Lower leg skin (tissue), 4 donors: ENCODE measurements around the gene EHF. TPM values are rescaled to one million over a fixed set of nuclear protein-coding genes. Genes with fewer than 3 reads are reported as not detected.

Experiments used
- DNase-seq, 2 donors: peaks; one replicate each; pipeline ENCODE4 v3.0.0-alpha.2; 2019; ENCODE audit warnings: low spot score in 2 of 2
- H3K4me3 ChIP-seq: fragments of 200-600 bp; sonication (generic); 2 replicates; pipeline ENCODE4 v1.5.1; 2017; ENCODE audit warnings: mild to moderate bottlenecking, low read depth; ENCODE audit not compliant: poor library complexity, severe bottlenecking
- POLR2A ChIP-seq, 2 donors: fragments of 450-650 bp; IDR thresholded peaks; one replicate each; pipeline ENCODE4 v1.6.1; 2016 to 2017; ENCODE audit warnings: antibody characterized with exemption in 2 of 2, mild to moderate bottlenecking in 1 of 2, moderate library complexity in 1 of 2
- WGBS, 2 donors: methylation state at CpG; one replicate each; pipeline ENCODE4 v1.1.5; 2018; 5-methylcytosine and 5-hydroxymethylcytosine counted together
- intact Hi-C: fragments of 100-400 bp; cut with DNase I; formaldehyde crosslinking; loops from one replicate; pipeline ENCODE4 v1.15.0; 2023; ENCODE audit warnings: low total_unique reads
- total RNA-seq, 4 donors: library from RNA; depleted of rRNA; stranded (reverse); fragments of >200 nt; gene quantifications; one replicate each; pipeline ENCODE4 v1.1.0, GENCODE V29; 2016
- TF ChIP-seq, protein P1 (sequence below), 3 donors: fragments of 450-650 bp; IDR thresholded peaks; one replicate each; pipeline ENCODE4 v1.5.1; 2016; ENCODE audit warnings: antibody characterized with exemption in 3 of 3, mild to moderate bottlenecking in 3 of 3, moderate library complexity in 2 of 3

The EHF gene
- total RNA-seq, 4 donors from 2014 or later: 58.2 to 130 (median 86.3) TPM

DNA sequence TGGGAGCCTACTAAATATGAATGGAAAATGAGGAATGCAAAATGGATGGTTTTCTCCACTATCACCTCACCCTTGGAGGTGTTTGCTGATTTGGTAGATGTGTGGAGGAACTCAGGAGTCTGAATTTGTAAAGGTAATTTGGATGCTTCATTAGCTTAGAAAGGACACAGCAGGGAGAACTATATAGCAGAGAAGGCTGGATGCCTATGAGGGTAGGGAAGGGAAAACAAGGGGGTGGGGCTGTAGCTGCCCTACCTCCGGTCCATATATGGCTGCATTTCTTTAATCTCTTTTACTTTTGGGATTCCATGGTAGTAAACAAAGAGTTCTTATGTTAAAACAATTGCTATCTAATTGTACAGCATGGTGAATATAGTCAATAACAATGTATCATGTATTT is 4.8 kb upstream of the EHF start:
- DNase-seq: no peak
- TF ChIP-seq, protein P1, sequence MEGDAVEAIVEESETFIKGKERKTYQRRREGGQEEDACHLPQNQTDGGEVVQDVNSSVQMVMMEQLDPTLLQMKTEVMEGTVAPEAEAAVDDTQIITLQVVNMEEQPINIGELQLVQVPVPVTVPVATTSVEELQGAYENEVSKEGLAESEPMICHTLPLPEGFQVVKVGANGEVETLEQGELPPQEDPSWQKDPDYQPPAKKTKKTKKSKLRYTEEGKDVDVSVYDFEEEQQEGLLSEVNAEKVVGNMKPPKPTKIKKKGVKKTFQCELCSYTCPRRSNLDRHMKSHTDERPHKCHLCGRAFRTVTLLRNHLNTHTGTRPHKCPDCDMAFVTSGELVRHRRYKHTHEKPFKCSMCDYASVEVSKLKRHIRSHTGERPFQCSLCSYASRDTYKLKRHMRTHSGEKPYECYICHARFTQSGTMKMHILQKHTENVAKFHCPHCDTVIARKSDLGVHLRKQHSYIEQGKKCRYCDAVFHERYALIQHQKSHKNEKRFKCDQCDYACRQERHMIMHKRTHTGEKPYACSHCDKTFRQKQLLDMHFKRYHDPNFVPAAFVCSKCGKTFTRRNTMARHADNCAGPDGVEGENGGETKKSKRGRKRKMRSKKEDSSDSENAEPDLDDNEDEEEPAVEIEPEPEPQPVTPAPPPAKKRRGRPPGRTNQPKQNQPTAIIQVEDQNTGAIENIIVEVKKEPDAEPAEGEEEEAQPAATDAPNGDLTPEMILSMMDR (IDR thresholded peaks at IDR 0.05): no peak
- TF ChIP-seq POLR2A (IDR thresholded peaks at IDR 0.05): no peak
- H3K4me3 ChIP-seq: no peak overlapping the region
- intact Hi-C loops: no loop called here
- 81 to 91% methylated on average over 1 of the region's 1 CpG for WGBS, 2 donors

DNA sequence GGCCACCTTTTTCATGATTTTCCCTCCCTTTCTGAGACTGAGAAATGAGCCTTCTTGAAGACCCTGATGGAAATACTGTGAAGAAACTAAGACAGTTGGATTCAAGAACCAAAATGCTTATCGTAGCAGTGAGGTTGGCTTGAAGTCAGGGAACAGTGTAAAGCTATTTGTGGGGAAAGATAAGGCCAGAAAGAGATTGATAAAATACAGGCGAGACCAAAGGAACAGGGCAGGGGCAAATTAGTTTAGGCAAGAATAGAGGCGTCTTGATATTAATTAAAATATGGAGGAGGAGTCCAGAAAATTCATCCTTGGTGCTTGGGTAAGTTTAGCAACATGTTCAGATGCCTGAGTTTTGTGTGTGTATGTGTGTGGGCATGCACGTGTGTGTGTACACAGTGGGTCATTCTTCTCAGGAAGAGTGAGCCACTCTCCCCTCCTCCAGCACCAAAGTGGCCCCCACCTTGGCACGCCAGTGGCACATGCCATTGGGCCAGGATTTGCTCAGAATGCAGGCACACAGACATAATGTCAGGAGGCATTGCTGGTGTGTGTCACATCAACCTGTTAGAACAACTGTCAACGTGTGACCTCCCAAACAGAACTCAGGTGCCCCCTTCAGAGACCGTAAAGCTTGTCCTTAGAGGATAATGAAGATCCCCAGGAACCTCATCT is 3.9 kb upstream of the EHF start:
- no peak overlapping the region for H3K4me3 ChIP-seq
- WGBS, 2 donors: 68 to 71% methylated on average over 7 of the region's 7 CpGs
- TF ChIP-seq, protein P1 (IDR thresholded peaks at IDR 0.05): no peak
- no peak for TF ChIP-seq POLR2A (IDR thresholded peaks at IDR 0.05)
- intact Hi-C loops: no loop called here
- DNase-seq: no peak

DNA sequence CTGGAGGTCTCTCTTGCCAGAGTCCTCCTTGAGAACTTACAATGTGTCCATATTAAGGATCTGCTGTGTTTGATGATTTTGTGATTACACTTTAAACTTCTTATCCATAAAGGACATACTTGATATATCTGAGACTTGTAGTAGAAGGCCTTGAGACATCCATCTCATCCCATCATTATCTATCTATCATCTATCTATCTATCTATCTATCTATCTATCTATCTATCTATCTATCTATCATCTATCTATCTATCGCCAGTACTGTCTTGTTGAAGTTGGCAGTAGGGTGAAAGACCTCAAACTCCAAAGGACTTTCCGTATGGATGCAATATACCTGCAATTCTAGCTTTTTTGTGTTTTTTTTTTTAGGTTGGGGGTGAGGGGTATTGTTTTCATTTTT is 2.5 kb upstream of the EHF start:
- no peak for DNase-seq
- TF ChIP-seq POLR2A (IDR thresholded peaks at IDR 0.05): no peak
- TF ChIP-seq, protein P1 (IDR thresholded peaks at IDR 0.05): no peak
- WGBS, 2 donors: 88 to 90% methylated on average over 2 of the region's 2 CpGs
- intact Hi-C loops: no loop called here
- H3K4me3 ChIP-seq: no peak overlapping the region

DNA sequence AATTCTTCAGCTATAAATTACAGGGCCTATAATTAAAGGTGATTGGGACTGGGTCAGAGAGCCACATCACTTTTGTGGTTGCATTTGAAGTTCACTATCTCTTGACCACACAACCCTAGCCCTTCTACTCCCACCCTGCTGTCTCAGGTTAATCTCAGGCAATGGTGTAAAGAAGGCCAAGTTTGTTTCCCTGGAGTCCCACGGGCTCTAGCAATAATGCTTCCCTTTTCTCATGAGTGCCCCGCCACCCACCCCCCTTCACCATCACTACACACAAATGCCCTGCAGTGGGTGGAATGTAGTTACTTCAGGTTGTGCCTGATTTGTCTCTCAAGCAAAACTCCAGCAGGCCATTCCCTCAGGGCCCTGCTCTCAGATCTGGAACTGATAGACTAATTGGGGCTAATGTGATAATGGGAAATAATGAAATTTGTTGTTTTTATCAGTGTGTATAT is 1.8 kb upstream of the EHF start:
- no peak for DNase-seq
- TF ChIP-seq, protein P1 (IDR thresholded peaks at IDR 0.05): no peak
- TF ChIP-seq POLR2A (IDR thresholded peaks at IDR 0.05): no peak
- intact Hi-C loops: no loop called here
- H3K4me3 ChIP-seq: no peak overlapping the region
- WGBS, 2 donors: 57 to 79% methylated on average over 2 of the region's 2 CpGs

DNA sequence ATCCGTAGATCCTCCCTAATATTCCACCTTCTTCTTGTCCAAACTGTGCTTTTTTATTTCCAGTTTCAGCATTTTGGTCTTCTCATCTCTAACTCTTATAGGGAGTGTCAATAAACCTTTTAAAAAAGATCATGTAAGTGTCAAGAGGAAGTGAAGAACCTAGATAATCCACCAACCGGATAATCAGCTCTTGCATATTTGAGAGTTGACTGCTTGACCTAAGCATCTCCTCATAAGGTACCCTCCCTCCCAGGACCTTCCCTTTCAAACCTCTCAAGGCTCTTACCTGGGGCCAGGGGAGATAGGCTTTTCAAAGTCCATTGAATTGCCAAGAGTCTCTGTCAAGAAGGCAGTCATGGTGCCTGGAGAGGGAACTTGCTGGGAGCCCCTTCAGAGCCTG is 691 bp upstream of the EHF start:
- WGBS, 2 donors: 78 to 88% methylated on average over 2 of the region's 2 CpGs

More for the DNA sequence above, 691 bp upstream of the EHF start:
- no peak overlapping the region for H3K4me3 ChIP-seq
- intact Hi-C loops: no loop called here
- no peak for DNase-seq
- TF ChIP-seq, protein P1 (IDR thresholded peaks at IDR 0.05): no peak
- TF ChIP-seq POLR2A (IDR thresholded peaks at IDR 0.05): no peak
